Mammary epithelial cell (primary cell): ENCODE results near the gene SLC28A1.

Source experiments
- CTCF ChIP-seq, 2 donors: IDR thresholded peaks in 1 of 2; conservative IDR thresholded peaks in 1 of 2; 2 replicates each; pipeline ENCODE4 v1.5.1; 2011 to 2012; ENCODE audit warnings: inconsistent platforms in 2 of 2, low read length in 2 of 2, mild to moderate bottlenecking in 2 of 2, control low read depth in 1 of 2, low read depth in 1 of 2; ENCODE audit not compliant: insufficient read depth in 1 of 2; ENCODE audit errors: extremely low read depth in 1 of 2
- EZH2 ChIP-seq: IDR thresholded peaks from 2 replicates; pipeline ENCODE4 v1.6.1; 2012; ENCODE audit warnings: low read length, inconsistent platforms, borderline replicate concordance

- TF ChIP-seq CTCF (conservative IDR thresholded peaks at IDR 0.05 in 1 of 2, IDR thresholded peaks at IDR 0.05 in 1 of 2; ENCODE audit: extremely low read depth in 1 of 2, insufficient read depth in 1 of 2, low read depth in 1 of 2, low read length in 2 of 2) (no peak), EZH2 (no peak)
These were observed 97.9 kb downstream of the SLC28A1 start for GRCh38 chr15:84982301-84982920.
